Fibroblast of skin of scalp (primary cell): ENCODE results near the gene SYNCRIP.
"Not testable (repeated sequence)": the region's sequence is repeated elsewhere in the genome, so short reads cannot be mapped to it uniquely, and the experiment has no call there.

ENCODE experiments used
- DNase-seq: peaks from one replicate; pipeline ENCODE4 v3.0.0-alpha.2; 2013

Gene SYNCRIP

GRCh38 chr6:85669735-85670194 is 27.1 kb upstream of the SYNCRIP start:
- peak; percentile 66 for DNase-seq

GRCh38 chr6:85662251-85662650 is 19.6 kb upstream of the SYNCRIP start:
- DNase-seq: no peak

GRCh38 chr6:85660181-85660611 is 17.5 kb upstream of the SYNCRIP start:
- peak; percentile 95 for DNase-seq

GRCh38 chr6:85650606-85651005 is 7.9 kb upstream of the SYNCRIP start:
- DNase-seq: no peak

- peak; percentile 11 for DNase-seq
These were observed 1.6 kb upstream of the SYNCRIP start for GRCh38 chr6:85644279-85644762.

GRCh38 chr6:85643537-85644278 is 1.0 kb upstream of the SYNCRIP start:
- DNase-seq: peak; percentile 96

- peak; percentile 47 for DNase-seq
These were observed 551 bp downstream of the SYNCRIP start for GRCh38 chr6:85641897-85642773.

- no peak for DNase-seq
These were observed 1.2 kb downstream of the SYNCRIP start for GRCh38 chr6:85641522-85641896.

- DNase-seq: no peak
These were observed 1.9 kb downstream of the SYNCRIP start for GRCh38 chr6:85640821-85641220.

GRCh38 chr6:85637579-85637978 is 5.1 kb downstream of the SYNCRIP start:
- no peak for DNase-seq

GRCh38 chr6:85632164-85632942 is 10.3 kb downstream of the SYNCRIP start:
- DNase-seq: no peak

- not testable (repeated sequence) for DNase-seq
These were observed 11.6 kb downstream of the SYNCRIP start for GRCh38 chr6:85631117-85631516.

GRCh38 chr6:85628353-85628752 is 14.3 kb downstream of the SYNCRIP start:
- DNase-seq: no peak

- peak; percentile 65 for DNase-seq
These were observed 22.4 kb downstream of the SYNCRIP start for GRCh38 chr6:85620308-85620707.

- DNase-seq: no peak
These were observed 27.9 kb downstream of the SYNCRIP start for GRCh38 chr6:85614780-85615179.

- DNase-seq: no peak
These were observed 29.8 kb downstream of the SYNCRIP start for GRCh38 chr6:85612690-85613474.

- no peak for DNase-seq
These were observed 32.3 kb downstream of the SYNCRIP start for GRCh38 chr6:85610182-85610895.

- DNase-seq: no peak
These were observed 40.6 kb downstream of the SYNCRIP start for GRCh38 chr6:85602100-85602499.

- no peak for DNase-seq
These were observed 41.9 kb downstream of the SYNCRIP start for GRCh38 chr6:85600713-85601313.

- DNase-seq: peak; percentile 15
These were observed 48.3 kb downstream of the SYNCRIP start for GRCh38 chr6:85594197-85594930.
